SH-SY5Y (cell line): ENCODE data around the gene CADPS2.

Experiments
- GATA2 ChIP-seq: IDR thresholded peaks from 2 replicates; pipeline ENCODE4 v1.6.1; 2011; ENCODE audit warnings: mild to moderate bottlenecking, low read depth, low read length
- GATA3 ChIP-seq: IDR thresholded peaks from 2 replicates; pipeline ENCODE4 v1.6.1; 2011; ENCODE audit warnings: low read depth, mild to moderate bottlenecking, low read length, moderate library complexity

- TF ChIP-seq GATA2 (no peak), GATA3 (no peak)
Observed at GRCh38 chr7:122842971-122843370, 43.3 kb downstream of the CADPS2 start.
